Gastrocnemius medialis (tissue), 4 donors: ENCODE measurements around the gene DBET. TPM values are rescaled to one million over a fixed set of nuclear protein-coding genes. Genes with fewer than 3 reads are reported as not detected.
"Not testable (repeated sequence)": the region's sequence is repeated elsewhere in the genome, so short reads cannot be mapped to it uniquely, and the experiment has no call there.

Source experiments
- ATAC-seq, 2 donors: fragments of 150-250 bp; one replicate each; pipeline ENCODE4 v1.9.1; 2016
- DNase-seq, 2 donors: peaks; one replicate each; pipeline ENCODE4 v3.0.0-alpha.2; 2019
- H3K27ac ChIP-seq, 4 donors: fragments of 200-600 bp; sonication (generic); 1 replicate in 1 of 4; 2 replicates in 3 of 4; pipeline ENCODE4 v1.5.1; 2016 to 2018; ENCODE audit warnings: mild to moderate bottlenecking in 2 of 4, moderate library complexity in 1 of 4
- H3K27me3 ChIP-seq, 3 donors: fragments of 200-600 bp; sonication (generic) in 2 of 3; 1 replicate in 1 of 3; 2 replicates in 2 of 3; pipeline versions ENCODE4 v1.5.1 to v1.6.0; 2016 to 2019; ENCODE audit warnings: mild to moderate bottlenecking in 1 of 3, moderate library complexity in 1 of 3
- H3K36me3 ChIP-seq, 2 donors: fragments of 200-600 bp; sonication (generic) in 1 of 2; one replicate each; pipeline ENCODE4 v1.5.1; 2017 to 2018
- H3K4me1 ChIP-seq, 2 donors: fragments of 200-600 bp; sonication (generic) in 1 of 2; one replicate each; pipeline ENCODE4 v1.5.1; 2016 to 2017; ENCODE audit warnings: mild to moderate bottlenecking in 2 of 2
- H3K4me3 ChIP-seq, 4 donors: fragments of 200-600 bp; sonication (generic) in 3 of 4; 1 replicate in 1 of 4; 2 replicates in 3 of 4; pipeline ENCODE4 v1.5.1; 2016 to 2019; ENCODE audit warnings: mild to moderate bottlenecking in 2 of 4
- H3K9me3 ChIP-seq, 3 donors: fragments of 200-600 bp; sonication (generic) in 2 of 3; 1 replicate in 1 of 3; 2 replicates in 2 of 3; pipeline ENCODE4 v1.5.1; 2016 to 2019
- in situ Hi-C, 4 donors: fragments of 200-750 bp; cut with MboI; loops; one replicate each; pipeline versions ENCODE4 v1.15.0 to v1.8.0; 2017; ENCODE audit warnings: low sequenced_read_pairs in 4 of 4
- intact Hi-C: fragments of 100-400 bp; cut with DNase I; formaldehyde crosslinking; loops from one replicate; pipeline ENCODE4 v1.15.1; 2023; ENCODE audit warnings: low total_unique reads
- total RNA-seq, 4 donors: library from RNA; depleted of rRNA; stranded (reverse); fragments of >200 nt; gene quantifications; one replicate each; pipeline versions ENCODE4 v1.1.0 to v1.2.3, GENCODE V29; 2016

Gene DBET
- total RNA-seq, 4 donors from 2014 or later, result not detected

DNA sequence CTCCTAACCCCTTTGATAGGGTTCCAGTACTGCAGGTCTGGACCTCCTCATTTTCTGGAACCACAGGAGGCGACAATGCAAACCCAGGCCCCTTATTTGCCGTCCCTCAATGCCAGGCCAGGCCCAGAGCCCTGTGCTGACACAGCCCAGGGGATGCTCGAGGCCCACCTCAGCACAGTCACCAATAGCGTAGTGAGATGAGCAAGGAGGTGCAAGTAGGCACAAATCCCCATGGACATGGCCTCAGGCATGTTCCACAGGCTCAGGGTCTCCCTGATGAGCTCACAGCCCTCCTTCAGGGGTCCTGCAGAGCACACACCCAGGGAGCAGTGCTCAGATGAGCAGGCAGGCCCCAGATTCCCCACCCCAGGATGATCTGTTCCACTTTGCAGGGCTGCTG, 5.3 kb upstream of the DBET start:
- H3K9me3 ChIP-seq, H3K27ac ChIP-seq, in situ Hi-C loops: not testable (repeated sequence)

DNA sequence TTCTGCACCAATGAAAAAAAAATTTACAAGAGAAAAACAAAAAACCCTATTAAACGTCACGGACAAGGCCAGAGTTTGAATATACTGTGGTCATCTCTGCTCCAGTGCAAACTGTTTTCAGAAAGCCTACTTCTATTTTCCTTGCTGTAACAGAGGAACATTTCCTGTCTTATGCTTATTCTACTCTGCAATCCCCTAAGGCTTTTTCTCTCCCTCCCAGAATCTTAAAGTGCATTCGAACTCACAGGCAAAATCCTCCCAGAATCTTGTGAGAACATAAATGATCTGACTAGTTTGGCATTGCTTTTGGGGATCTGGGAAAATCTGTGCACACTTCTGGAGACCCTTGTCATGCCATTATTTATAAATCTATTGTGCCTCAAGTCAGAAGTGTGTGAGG, 503 bp downstream of the DBET start:
- in situ Hi-C loops, H3K36me3 ChIP-seq, H3K27ac ChIP-seq, H3K4me3 ChIP-seq, H3K27me3 ChIP-seq, ATAC-seq, H3K9me3 ChIP-seq, DNase-seq, H3K4me1 ChIP-seq, intact Hi-C loops: not testable (repeated sequence)

More for the DNA sequence above, 5.3 kb upstream of the DBET start:
- H3K36me3 ChIP-seq, H3K4me1 ChIP-seq, H3K4me3 ChIP-seq, ATAC-seq, intact Hi-C loops, H3K27me3 ChIP-seq, DNase-seq: not testable (repeated sequence)

GRCh38 chr4:190068351-190068750, 4.0 kb downstream of the DBET start:
- ATAC-seq, H3K27ac ChIP-seq, H3K36me3 ChIP-seq, H3K4me1 ChIP-seq, H3K4me3 ChIP-seq, in situ Hi-C loops, H3K9me3 ChIP-seq, intact Hi-C loops, H3K27me3 ChIP-seq: not testable (repeated sequence)
- DNase-seq, result peak in 1 of 2 donors; percentile 37

DNA sequence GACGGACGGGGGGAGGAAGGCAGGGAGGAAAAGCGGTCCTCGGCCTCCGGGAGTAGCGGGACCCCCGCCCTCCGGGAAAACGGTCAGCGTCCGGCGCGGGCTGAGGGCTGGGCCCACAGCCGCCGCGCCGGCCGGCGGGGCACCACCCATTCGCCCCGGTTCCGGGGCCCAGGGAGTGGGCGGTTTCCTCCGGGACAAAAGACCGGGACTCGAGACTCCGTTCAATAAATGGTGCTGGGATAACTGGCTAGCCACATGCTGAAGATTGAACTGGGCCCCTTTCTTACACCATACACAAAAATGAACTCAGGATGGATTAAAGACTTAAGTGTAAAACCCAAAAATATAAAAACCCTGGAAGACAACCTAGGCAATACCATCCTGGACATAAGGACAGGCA, 28.8 kb downstream of the DBET start:
- H3K27me3 ChIP-seq, H3K4me3 ChIP-seq, intact Hi-C loops: not testable (repeated sequence)

GRCh38 chr4:190094031-190094430, 29.7 kb downstream of the DBET start:
- DNase-seq, H3K4me1 ChIP-seq, H3K27me3 ChIP-seq, ATAC-seq, in situ Hi-C loops, H3K27ac ChIP-seq, H3K9me3 ChIP-seq, intact Hi-C loops, H3K36me3 ChIP-seq, H3K4me3 ChIP-seq: not testable (repeated sequence)

More for the DNA sequence above, 28.8 kb downstream of the DBET start:
- H3K36me3 ChIP-seq, H3K27ac ChIP-seq, DNase-seq, ATAC-seq, in situ Hi-C loops, H3K4me1 ChIP-seq, H3K9me3 ChIP-seq: not testable (repeated sequence)

- intact Hi-C loops, in situ Hi-C loops, H3K27me3 ChIP-seq: not testable (repeated sequence)
Measured at GRCh38 chr4:190095335-190095734, 31.0 kb downstream of the DBET start.

GRCh38 chr4:190099605-190100004, 35.3 kb downstream of the DBET start:
- H3K36me3 ChIP-seq, ATAC-seq, H3K27me3 ChIP-seq, H3K27ac ChIP-seq, H3K4me1 ChIP-seq, in situ Hi-C loops, intact Hi-C loops, DNase-seq, H3K4me3 ChIP-seq, H3K9me3 ChIP-seq: not testable (repeated sequence)

More at GRCh38 chr4:190095335-190095734, 31.0 kb downstream of the DBET start:
- DNase-seq, H3K36me3 ChIP-seq, H3K27ac ChIP-seq, H3K4me1 ChIP-seq, H3K4me3 ChIP-seq, H3K9me3 ChIP-seq, ATAC-seq: not testable (repeated sequence)

- ATAC-seq, H3K4me3 ChIP-seq, intact Hi-C loops, H3K27ac ChIP-seq, H3K9me3 ChIP-seq, H3K36me3 ChIP-seq, in situ Hi-C loops, H3K27me3 ChIP-seq, H3K4me1 ChIP-seq, DNase-seq: not testable (repeated sequence)
Measured at GRCh38 chr4:190101525-190101924, 37.2 kb downstream of the DBET start.

GRCh38 chr4:190106191-190106590, 41.9 kb downstream of the DBET start:
- H3K27me3 ChIP-seq, H3K4me1 ChIP-seq, intact Hi-C loops, ATAC-seq, H3K27ac ChIP-seq, H3K36me3 ChIP-seq, H3K4me3 ChIP-seq, H3K9me3 ChIP-seq, in situ Hi-C loops, DNase-seq: not testable (repeated sequence)

- not testable (repeated sequence) for DNase-seq, H3K27me3 ChIP-seq, H3K9me3 ChIP-seq
Measured at GRCh38 chr4:190106611-190107480, 42.5 kb downstream of the DBET start.

DNA sequence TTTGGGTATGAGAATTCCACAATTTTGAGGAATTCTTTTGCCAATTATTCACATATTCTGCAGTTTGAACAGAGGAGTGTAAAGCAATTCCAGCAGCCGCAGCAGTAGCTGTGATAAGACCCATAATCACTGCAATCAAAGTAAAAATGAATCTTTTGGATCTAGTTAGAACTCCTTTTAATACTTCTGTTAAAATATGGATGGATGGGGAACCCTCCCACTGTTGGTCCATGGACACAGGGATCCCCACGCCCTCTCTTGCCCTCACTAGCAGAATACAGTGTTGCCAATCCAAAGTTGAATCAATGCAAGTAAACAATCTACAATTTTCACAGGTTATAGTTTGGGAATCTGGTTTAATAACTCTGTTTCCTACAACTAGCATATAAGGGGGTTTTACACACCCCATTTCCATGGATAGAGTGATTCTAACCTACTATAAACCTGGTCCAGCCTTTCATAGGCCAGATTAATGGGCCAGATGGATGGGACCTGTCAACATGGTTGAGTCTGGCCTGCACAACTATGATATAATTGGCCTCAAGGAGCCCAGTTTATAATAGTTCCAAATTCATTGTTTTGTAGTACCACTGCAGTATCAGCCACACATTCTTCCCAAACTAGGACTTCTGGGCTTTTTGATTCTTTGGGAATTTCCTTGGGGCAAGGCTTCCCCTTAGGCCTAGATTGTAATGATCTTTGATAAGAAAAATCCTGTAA, 43.6 kb downstream of the DBET start:
- H3K4me3 ChIP-seq, in situ Hi-C loops, ATAC-seq, H3K27me3 ChIP-seq, H3K27ac ChIP-seq, H3K4me1 ChIP-seq, intact Hi-C loops, H3K36me3 ChIP-seq, H3K9me3 ChIP-seq, DNase-seq: not testable (repeated sequence)

More at GRCh38 chr4:190106611-190107480, 42.5 kb downstream of the DBET start:
- ATAC-seq, in situ Hi-C loops, H3K4me1 ChIP-seq, H3K4me3 ChIP-seq, intact Hi-C loops, H3K27ac ChIP-seq, H3K36me3 ChIP-seq: not testable (repeated sequence)

GRCh38 chr4:190108756-190109155, 44.5 kb downstream of the DBET start:
- H3K4me1 ChIP-seq, H3K36me3 ChIP-seq, H3K27ac ChIP-seq, DNase-seq, ATAC-seq, H3K4me3 ChIP-seq, intact Hi-C loops, H3K27me3 ChIP-seq, in situ Hi-C loops, H3K9me3 ChIP-seq: not testable (repeated sequence)
